Measurements from ENCODE around the gene PROCA1. TPM values are rescaled to one million over a fixed set of nuclear protein-coding genes. Genes with fewer than 3 reads are reported as not detected.

The PROCA1 gene
- total RNA-seq, 1 donor from 2014 or later = 12.5 TPM

DNA sequence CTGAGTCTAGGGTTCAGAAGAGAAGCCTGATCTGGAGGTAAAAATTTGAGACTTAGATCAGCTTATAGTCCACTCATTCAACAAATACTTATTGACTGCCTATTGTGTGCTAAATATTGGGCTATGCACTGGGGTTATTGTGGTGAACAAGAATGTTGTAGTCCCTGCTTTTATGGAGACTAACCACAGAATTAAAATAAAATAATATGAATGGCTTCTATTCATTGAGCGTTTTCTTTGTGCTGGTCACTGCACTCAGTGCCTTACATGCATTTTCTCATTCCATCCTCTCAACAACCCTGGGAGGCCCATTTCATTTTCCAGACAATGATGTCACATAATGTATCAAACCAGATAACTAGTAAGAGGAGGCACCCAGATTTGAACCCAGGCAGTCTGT is 21.7 kb upstream of the PROCA1 start:
- Histone ChIP-seq H3K4me2 (no peak overlapping the region), H3K4me1 (no peaks in the 10 kb centered on the region), H4K20me1 (ENCODE audit: low read depth) (no peaks in the 10 kb centered on the region), H3K27me3 (no peaks in the 10 kb centered on the region), H3K4me3 (no peak overlapping the region), H2AFZ (replicated peaks) (no peak overlapping the region), H3K79me2 (ENCODE audit: low read depth) (no peaks in the 10 kb centered on the region), H3K27ac (no peak overlapping the region), H3K9ac (no peak overlapping the region), H3K9me3 (ENCODE audit: low read depth) (no peaks in the 10 kb centered on the region), H3F3A (ENCODE audit: low read depth) (peaks cover 4% of the 10 kb centered on the region), H3K36me3 (no peaks in the 10 kb centered on the region)
- DNase-seq (ENCODE audit: low spot score) = no peak
- no peak overlapping the region for H3K27ac Mint-ChIP-seq
- peaks cover 7% of the 10 kb centered on the region for H3K4me1 Mint-ChIP-seq
- H3K9me3 Mint-ChIP-seq = peaks cover 2% of the 10 kb centered on the region
- no peaks in the 10 kb centered on the region for H3K36me3 Mint-ChIP-seq
- no peak overlapping the region for H3K4me3 Mint-ChIP-seq
- no peaks in the 10 kb centered on the region for H3K27me3 Mint-ChIP-seq (ENCODE audit: insufficient read depth, low read depth)
- TF ChIP-seq EZH2 (IDR thresholded peaks at IDR 0.05) (no peak), EZH2phosphoT487 (IDR thresholded peaks at IDR 0.05) (no peak)
- TF ChIP-seq, protein P1, sequence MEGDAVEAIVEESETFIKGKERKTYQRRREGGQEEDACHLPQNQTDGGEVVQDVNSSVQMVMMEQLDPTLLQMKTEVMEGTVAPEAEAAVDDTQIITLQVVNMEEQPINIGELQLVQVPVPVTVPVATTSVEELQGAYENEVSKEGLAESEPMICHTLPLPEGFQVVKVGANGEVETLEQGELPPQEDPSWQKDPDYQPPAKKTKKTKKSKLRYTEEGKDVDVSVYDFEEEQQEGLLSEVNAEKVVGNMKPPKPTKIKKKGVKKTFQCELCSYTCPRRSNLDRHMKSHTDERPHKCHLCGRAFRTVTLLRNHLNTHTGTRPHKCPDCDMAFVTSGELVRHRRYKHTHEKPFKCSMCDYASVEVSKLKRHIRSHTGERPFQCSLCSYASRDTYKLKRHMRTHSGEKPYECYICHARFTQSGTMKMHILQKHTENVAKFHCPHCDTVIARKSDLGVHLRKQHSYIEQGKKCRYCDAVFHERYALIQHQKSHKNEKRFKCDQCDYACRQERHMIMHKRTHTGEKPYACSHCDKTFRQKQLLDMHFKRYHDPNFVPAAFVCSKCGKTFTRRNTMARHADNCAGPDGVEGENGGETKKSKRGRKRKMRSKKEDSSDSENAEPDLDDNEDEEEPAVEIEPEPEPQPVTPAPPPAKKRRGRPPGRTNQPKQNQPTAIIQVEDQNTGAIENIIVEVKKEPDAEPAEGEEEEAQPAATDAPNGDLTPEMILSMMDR (IDR thresholded peaks at IDR 0.05) = no peak

DNA sequence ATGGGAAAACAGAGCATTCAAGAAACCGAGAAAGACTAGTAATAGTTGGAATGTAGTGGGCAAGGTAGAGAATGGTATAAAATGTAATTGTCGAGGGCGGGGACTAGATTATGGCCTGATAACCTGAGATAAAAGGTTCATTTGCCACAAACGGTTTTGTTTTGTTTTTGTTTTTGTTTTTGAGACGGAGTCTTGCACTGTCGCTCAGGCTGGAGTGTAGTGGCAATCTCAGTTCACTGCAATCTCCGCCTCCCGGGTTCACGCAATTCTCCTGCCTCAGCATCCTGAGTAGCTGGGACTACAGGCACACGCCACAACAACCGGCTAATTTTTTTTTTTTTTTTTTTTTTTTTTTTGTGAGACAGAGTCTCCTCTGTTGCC is 18.3 kb upstream of the PROCA1 start:
- TF ChIP-seq EZH2phosphoT487 (IDR thresholded peaks at IDR 0.05) (no peak), EZH2 (IDR thresholded peaks at IDR 0.05) (no peak)
- TF ChIP-seq, protein P1 (IDR thresholded peaks at IDR 0.05) = no peak
- H3K9me3 Mint-ChIP-seq = no peaks in the 10 kb centered on the region
- H3K4me3 Mint-ChIP-seq = peak overlapping the region; percentile 25

DNA sequence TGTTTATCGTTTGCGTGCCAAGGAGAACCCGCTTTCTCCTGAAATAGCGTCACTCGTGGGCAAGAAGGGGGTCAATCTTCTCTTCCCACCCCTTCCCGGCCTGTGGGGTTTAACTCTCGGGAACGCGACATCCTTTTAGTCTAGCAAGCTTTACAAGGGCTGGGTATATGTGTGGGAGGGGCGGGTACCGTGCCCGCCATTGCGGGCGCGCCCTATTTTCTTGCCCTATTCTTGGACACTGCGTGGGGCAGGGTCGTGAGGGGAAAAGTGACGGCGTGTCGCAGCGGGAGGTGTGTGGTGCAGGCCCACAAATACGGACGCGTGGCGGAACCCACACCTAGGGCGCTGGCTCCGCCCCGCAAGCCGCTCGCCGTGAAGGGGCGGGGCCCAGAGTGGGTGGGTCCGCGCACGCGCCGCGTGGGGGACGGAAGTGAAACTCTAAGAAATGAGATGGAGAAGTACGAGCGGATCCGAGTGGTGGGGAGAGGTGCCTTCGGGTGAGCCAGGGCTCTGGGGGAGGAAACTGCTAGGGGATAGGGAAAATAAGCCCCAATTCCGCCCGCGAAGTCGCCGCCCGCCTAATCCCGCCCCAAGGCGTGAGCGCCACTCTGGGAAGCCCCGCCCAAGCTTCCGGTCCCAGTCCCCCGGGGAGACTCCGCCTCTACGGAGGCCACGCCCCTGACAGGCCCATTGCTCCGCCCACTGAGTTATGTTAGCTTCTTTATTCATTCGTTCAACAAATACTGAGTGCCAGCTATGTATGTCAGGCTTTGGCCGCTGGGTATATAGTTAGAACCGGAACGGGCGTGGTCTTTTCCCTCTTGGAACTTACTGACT is 16.9 kb upstream of the PROCA1 start, which contains the start of gene NEK8:
Gene NEK8 (plus strand): TSS at position 425 of the 837 bp plus-strand sequence. CDS start 26 bp downstream, at position 451.
- peak within 1 kb of the TSS; percentile 69 for H3K4me3 ChIP-seq
- H3K4me1 ChIP-seq = peaks cover 13% of the 10 kb centered on the region
- H3K9me3 ChIP-seq (ENCODE audit: low read depth) = no peaks in the 10 kb centered on the region
- H3K9me3 Mint-ChIP-seq = no peaks in the 10 kb centered on the region
- peak within 1 kb of the TSS; percentile 34 for H3K27ac ChIP-seq
- peaks cover 27% of the 10 kb centered on the region for H3K4me1 Mint-ChIP-seq
- H4K20me1 ChIP-seq (ENCODE audit: low read depth) = peaks cover 21% of the 10 kb centered on the region
- TF ChIP-seq, protein P1 (IDR thresholded peaks at IDR 0.05) = no peak
- TF ChIP-seq EZH2phosphoT487 (IDR thresholded peaks at IDR 0.05) = no peak
- TF ChIP-seq EZH2 (IDR thresholded peaks at IDR 0.05) = no peak
- peak within 1 kb of the TSS; percentile 96 for H3K4me3 Mint-ChIP-seq
- no peaks in the 10 kb centered on the region for H3K27me3 Mint-ChIP-seq (ENCODE audit: insufficient read depth, low read depth)
- H3F3A ChIP-seq (ENCODE audit: low read depth) = peaks cover 49% of the 10 kb centered on the region
- H3K36me3 ChIP-seq = no peaks in the 10 kb centered on the region
- H3K27ac Mint-ChIP-seq = peak within 1 kb of the TSS; percentile 93
- peaks cover under 1% of the 10 kb centered on the region for H3K36me3 Mint-ChIP-seq
- no peaks in the 10 kb centered on the region for H3K27me3 ChIP-seq
- H3K79me2 ChIP-seq (ENCODE audit: low read depth) = peaks cover 15% of the 10 kb centered on the region
- peak; percentile 96 for DNase-seq (ENCODE audit: low spot score)
- H3K4me2 ChIP-seq = peak within 1 kb of the TSS; percentile 85
- peak within 1 kb of the TSS; percentile 70 for H2AFZ ChIP-seq (replicated peaks)
- no peak within 1 kb of the TSS for H3K9ac ChIP-seq

More for the DNA sequence above, 18.3 kb upstream of the PROCA1 start:
- no peaks in the 10 kb centered on the region for H3K27me3 ChIP-seq
- peaks cover 7% of the 10 kb centered on the region for H4K20me1 ChIP-seq (ENCODE audit: low read depth)
- no peaks in the 10 kb centered on the region for H3K9me3 ChIP-seq (ENCODE audit: low read depth)
- no peaks in the 10 kb centered on the region for H3K27me3 Mint-ChIP-seq (ENCODE audit: insufficient read depth, low read depth)
- H2AFZ ChIP-seq (replicated peaks) = no peak overlapping the region
- no peaks in the 10 kb centered on the region for H3K36me3 ChIP-seq
- peaks cover 18% of the 10 kb centered on the region for H3K4me1 Mint-ChIP-seq
- no peak overlapping the region for H3K9ac ChIP-seq
- H3K27ac Mint-ChIP-seq = peak overlapping the region; percentile 4
- peaks cover 7% of the 10 kb centered on the region for H3K4me1 ChIP-seq
- DNase-seq (ENCODE audit: low spot score) = no peak
- no peak overlapping the region for H3K4me3 ChIP-seq
- no peaks in the 10 kb centered on the region for H3K36me3 Mint-ChIP-seq
- H3K79me2 ChIP-seq (ENCODE audit: low read depth) = peaks cover 3% of the 10 kb centered on the region
- no peak overlapping the region for H3K27ac ChIP-seq
- H3F3A ChIP-seq (ENCODE audit: low read depth) = peaks cover 35% of the 10 kb centered on the region
- no peak overlapping the region for H3K4me2 ChIP-seq
